8988T (cell line): Measurements from ENCODE around the gene ABTB1.
A peak's percentile ranks its signal among the peaks of the same experiment; 100 is the strongest.
"Not testable (repeated sequence)": the region's sequence is repeated elsewhere in the genome, so short reads cannot be mapped to it uniquely, and the experiment has no call there.

Experiments
- DNase-seq: peaks from one replicate; pipeline ENCODE4 v3.0.0; 2011

Gene ABTB1

DNA sequence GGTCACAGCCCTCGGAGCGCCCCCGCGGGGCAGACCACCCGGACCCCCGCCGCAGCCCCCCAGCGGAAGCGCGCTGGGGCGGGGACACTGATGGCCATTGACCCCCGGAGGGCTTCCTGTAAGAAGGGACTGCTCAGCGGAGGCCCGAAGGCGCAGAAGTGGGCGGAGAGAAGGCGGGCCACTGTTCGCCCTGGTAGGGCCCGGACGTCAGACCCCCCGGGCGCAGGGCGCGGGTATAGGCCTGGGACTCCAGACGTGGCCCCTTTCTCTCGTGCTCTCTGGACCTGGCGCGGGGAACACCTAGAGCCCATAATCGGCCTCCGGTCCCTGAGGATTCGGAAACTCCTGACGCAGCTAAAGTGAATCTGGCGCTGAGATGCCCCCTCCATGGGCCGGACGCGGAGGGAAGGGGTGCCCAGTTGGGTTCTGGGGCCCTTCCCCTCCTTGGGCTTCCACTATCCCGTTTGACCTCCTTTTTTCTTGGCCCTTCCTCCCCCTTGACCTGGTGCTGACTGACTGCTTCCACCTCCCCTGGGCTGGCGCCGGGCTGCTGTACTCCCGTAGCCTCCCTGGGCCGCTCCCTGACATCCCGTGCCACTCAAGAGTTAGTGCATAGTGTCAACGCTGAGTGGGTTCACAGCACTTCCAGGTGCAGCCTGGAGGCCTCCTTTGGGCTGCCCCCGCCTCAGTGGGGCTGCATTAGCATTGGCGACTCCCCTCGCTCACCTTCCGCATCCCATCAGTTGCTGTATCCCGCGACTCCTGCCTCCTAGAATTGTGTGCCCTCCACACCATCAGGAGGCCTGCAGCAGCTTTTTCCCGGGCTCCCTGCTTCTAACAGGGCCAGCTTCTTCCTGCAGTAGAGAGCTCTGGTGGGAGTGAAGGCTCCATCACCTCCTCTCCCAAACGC lies 694 bp downstream of the ABTB1 start:
- peak; percentile 78 for DNase-seq

DNA sequence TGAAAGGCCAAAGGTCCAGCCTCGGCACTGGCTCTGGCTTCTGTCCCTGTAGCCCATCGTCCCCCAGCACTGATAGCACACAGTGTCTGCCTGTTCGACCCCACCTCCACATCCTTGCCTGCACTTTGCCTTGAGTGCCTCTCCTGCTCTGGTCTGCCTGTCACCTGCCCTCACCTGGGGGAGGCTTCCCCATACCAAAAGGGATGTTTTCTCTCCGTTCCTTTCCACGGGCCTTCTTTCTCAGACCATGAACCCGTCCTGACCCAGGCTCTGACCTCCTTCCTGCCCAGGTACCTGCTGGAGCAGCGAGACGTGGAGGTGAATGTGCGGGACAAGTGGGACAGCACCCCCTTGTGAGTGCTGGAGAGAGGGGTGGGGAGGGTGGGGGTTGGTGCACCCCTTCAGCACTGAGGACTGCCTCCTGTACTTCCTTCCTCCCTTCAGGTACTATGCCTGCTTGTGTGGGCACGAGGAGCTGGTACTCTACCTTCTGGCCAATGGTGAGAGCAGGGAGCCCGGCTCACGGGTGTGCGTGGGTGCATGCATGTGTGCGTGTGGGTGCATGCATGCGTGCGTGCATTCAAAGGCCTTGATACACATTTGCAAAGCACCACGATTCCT lies 1.5 kb downstream of the ABTB1 start:
- no peak for DNase-seq

DNA sequence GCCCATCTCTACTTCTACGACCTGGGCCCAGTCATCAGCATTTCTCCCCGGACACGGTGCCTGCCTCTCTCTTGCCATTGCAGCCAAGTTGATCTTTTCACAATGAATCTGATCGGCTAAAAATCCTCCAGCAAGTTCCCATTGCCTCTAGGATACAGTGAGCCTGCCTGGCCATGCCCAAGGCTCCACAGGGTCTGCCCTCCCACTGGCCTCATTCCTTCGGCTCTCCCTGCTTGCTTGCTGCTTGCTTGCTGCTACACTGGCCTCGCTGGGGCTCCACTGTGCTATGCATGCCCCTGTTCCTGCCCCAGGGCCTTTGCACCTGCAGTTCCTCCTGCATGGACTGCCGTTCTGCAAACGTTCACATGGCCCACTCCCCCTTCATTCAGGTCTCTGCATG lies 2.0 kb downstream of the ABTB1 start:
- no peak for DNase-seq

DNA sequence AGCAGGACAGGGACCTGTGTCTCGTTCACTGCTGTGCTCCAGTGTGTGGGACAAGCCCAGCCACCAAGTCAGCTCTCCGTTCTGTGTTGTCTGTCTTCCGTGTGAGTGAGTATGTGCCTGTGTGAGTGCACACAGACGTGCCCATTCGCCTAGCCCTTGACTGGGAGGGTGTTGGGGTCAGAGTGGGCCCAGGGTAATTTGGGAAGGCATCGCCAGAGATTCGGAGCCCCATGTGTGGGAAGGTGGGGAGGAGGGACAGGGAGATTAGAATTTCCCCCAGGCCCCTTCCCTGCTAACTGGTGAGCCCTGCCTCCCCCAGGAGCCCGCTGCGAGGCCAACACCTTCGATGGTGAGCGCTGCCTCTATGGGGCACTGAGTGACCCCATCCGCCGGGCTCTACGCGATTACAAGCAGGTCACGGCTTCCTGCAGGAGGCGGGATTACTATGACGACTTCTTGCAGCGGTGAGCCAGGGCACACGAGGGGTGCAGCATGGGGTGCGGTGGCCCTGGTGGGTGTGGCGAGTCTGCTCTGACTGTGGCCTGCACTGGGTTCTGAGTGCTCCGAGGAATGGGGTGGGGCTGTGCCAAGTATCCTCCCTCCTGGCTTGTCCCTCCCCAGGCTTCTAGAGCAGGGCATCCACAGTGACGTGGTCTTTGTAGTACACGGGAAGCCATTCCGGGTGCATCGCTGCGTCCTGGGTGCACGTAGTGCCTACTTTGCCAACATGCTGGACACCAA lies 3.1 kb downstream of the ABTB1 start:
- DNase-seq: no peak

DNA sequence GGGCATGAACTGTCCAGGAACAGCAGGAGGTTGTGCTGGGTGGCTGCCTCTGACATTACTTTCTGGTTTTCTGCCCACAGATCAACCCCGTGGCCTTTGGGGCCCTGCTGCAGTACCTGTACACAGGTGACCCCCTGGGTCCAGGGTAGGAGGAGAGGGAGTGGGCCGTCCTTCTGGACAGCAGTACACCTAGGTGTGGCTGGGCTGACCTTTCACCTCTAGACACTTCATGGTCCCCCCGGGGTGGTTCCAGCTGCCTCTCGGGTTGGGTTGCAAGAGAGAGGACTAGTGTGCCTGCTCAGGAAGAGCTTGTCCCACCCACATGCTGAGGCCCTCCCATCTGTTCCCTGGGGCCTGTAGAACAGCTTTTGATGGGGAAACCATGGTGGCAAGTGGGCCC lies 3.7 kb downstream of the ABTB1 start:
- no peak for DNase-seq

DNA sequence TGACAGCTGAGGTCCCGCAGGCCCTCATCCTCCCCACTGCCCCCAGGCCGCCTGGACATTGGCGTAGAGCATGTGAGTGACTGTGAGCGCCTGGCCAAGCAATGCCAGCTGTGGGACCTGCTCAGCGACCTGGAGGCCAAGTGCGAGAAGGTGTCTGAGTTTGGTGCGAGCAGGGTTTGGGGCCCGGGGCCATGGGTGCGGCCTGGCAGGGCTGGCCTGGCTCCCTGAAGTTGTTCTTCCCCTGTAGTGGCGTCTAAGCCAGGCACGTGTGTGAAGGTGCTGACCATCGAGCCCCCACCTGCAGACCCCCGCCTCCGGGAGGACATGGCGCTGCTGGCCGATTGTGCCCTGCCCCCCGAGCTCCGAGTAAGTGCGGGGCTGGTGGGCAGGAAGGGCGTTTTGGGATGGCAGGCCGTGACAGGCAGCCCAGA lies 4.2 kb downstream of the ABTB1 start:
- no peak for DNase-seq

DNA sequence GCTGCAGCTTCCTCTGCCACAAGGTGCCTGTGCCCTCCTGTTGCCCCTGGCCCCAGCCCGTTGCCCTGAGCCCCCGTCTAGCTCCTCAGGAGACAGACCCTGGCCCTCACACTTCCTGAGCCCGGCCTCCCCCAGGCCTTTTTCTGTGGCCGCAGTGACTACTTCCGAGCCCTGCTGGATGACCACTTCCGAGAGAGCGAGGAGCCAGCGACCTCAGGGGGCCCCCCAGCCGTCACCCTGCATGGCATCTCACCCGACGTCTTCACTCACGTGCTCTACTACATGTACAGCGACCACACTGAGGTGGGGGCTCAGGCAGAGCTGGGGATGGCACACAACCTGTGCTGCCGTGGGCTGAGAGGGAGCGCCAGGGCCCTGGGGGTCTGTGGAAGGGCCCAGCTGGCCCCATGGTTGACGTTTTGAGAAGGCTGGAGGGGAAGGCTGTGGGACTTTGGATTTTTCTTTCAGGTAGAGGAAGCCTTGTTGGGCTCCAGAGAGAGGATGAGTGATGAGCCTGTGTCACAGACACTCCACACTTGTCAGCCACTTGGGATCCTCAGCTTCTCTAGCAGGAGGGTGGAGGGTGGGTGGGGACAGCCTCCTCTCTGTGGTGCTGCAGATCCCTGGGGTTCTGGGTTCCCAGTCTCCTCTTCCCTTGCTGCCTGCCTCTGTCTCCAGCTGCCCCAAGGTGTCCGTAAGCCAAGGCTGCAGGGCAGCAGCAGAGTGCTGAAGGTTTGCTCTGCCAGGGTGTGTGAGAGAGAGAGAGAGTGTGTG lies 5.0 kb downstream of the ABTB1 start:
- no peak for DNase-seq

DNA sequence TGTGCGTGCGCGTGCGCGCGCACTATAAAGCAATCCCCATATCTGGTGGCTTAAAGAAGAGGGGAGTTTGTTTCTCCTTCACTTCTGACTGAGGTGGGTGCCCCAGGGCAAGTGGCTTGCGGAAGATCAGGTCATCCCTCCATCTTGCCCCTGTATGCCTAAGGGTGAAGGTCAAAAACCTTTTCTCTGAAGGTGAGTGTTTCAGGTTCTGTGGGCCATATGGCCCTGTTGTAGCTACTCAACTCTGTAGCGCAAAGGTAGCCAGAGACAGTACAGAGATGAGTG lies 5.5 kb downstream of the ABTB1 start:
- DNase-seq: no peak

DNA sequence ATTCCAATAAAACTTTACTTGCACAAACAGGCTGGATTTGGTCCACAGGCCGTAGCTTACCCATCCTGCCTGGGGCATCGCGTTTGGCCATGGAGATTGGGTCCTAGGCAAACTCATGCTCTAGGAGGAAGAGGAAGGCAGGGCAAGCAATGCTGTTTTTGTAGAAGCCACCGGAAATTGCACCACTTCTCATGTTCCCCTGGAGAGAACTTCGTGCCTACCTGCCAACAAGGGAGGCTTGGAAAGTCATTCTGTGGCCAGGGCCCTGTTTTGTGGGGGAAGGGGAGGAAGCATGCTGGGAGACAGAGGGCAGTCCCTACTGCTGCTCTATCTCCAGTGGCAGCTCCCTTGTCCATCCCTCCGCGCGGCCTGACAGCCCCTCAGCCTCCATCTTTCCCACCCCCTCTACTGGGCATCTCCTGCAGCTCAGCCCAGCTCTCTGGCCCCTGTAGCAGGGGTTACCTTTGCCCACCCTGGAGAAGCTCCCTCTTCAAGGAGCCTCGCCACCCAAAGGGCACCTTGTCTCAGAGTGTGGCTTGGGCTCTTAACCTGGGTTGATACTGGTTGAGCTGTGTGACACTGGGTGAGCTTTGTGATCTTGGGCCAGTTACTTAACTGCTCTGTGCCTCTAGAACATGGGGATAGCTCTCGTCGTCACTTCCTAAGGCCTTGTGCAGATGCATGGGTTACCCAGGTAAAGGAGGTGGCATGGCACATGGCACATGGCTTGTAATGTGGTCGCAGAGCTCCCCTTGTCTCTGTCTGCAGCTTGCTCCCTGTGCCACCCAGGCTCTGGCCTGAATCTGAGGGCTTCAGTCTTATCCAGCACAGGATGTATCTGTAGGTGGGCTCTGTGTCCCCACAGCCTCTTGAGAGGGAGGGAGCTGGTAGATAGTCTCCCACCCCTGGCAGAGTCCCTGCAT lies 6.1 kb downstream of the ABTB1 start:
- DNase-seq: no peak

DNA sequence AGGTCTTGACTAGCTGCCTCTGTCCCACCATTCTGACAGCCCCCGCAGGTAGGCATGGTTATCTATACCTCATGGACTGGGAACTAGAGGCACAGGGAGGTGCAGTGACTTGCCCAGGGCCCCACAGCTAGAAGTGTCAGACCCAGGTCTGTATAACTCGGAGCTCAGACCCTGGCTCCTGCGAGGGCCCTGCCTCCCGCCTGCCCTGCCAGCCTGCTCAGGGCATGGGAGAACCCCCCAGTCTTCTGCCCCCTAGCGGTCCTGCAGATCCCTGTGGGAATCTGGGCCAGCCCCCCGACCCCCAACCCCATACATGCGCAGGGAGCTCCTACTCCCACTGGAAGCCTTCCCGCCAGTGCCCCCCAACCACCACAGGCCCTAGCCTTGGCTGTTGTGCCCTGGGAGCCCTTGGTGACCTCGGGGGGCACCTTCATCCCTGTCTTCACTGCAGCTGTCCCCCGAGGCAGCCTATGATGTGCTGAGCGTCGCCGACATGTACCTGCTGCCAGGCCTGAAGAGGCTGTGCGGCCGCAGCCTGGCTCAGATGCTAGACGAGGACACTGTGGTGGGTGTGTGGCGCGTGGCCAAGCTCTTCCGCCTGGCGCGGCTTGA lies 6.9 kb downstream of the ABTB1 start:
- no peak for DNase-seq

DNA sequence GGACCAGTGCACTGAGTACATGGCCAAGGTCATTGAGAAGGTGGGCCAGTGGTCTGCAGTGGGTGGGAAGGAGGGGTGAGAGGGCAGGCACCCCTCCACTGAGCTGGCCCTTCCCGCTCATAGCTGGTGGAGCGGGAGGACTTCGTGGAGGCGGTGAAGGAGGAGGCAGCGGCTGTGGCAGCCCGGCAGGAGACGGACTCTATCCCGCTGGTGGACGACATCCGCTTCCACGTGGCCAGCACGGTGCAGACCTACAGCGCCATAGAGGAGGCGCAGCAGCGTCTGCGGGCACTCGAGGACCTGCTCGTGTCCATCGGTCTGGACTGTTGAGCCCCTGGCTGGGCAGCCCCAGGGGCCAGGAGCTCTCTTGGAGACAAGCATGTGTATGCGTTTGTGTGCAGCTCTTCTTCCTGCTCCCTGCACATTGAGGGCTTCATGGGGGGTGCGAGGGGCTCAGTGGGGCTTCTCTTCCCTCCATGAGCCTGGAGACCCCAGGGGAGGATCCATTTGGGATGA lies 7.5 kb downstream of the ABTB1 start:
- no peak for DNase-seq

DNA sequence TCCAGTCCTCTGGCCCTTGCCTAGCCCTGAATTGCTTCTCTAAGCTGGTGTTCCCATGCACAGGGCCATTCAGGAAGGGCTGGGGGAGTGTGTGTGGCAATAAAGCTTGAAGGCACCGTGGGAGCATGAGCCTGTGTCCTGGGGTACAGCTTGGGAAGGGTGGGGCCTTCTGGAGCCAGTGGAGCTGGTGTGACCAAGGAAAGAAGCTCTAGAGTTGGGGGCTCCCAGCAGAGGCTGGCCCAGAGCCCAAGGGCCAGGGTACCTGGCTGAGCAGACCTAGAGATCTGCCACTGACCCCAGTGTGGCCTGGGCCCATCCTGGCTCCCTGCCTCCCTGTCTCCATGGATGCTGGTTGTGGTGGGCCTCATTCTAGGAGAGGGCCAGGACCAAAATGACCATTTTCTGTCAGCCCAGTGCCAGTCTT lies 8.1 kb downstream of the ABTB1 start:
- DNase-seq: no peak

DNA sequence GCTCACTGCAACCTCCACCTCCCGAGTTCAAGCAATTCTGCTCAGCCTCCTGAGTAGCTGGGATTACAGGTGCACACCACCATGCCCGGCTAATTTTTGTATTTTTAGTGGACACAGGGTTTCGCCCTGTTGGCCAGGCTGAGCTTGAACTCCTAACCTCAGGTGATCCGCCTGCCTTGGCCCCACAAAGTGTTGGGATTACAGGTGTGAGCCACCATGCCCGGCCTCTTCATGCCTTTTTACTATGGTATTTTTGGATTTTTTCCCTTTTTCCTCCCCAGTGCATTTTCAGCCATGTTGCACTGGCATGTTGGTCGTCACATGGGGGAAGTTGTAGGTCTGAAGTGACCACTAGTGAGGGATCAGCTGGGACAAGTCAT lies 9.4 kb downstream of the ABTB1 start:
- DNase-seq: not testable (repeated sequence)

DNA sequence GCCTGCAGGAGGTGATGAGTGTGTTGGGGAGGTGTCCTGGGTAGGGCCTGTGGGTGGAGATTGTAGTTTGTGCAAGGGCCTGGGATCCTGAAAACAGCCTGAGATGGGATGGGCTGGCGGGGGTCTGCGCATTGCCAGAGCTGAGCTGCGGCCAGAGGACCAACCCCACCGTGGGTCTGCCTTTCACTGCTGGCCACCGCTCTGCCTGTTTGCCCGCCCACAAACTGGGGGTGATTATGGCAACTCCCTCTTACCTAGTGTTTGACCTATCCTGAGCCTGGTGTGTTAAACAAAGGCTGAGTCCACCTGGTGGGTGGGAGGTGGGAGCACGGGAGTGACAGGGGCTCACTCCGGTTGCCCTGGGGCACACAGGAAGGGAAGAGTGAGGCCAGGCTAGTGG lies 9.8 kb downstream of the ABTB1 start:
- DNase-seq: no peak

DNA sequence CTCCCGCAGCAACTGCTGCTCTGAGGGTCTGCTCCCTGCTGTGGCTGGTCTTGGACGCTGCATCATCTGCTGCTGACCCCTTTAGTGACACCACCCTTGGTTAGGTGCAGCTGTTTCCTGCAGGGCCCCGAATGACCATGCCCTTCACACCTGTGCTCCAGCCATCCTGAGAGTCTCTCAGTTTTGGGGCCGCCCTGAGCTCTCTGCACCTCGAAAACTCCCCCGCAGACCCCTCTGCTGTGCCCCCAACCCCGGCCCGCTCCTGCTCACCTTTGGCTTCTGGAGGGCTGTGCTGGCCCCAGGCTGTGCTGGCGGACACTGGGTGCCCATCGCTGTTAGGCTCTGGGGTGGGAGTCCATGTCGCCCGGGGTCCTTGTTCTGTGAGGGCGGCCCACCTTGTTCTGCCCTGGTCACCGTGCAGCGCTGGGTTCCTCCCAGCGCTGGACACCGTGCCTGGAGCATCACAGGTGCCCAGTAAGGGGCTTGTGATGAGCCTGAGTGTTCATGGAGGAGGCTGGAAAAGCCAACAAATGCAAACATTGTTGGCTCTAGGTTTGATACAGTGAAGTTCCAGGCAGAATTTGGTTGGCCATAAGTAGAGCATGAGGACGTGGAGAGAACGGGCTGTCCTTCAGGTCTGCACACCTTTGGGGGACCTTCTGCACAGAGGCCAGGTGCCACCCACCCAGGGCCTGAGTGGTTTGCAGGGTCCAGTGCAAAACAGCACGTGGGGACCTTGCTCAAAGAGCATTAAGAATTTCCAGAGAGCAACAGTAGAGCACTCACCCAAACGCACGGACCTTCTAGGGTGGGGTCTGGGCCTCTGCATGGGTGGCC lies 12.3 kb downstream of the ABTB1 start:
- no peak for DNase-seq

DNA sequence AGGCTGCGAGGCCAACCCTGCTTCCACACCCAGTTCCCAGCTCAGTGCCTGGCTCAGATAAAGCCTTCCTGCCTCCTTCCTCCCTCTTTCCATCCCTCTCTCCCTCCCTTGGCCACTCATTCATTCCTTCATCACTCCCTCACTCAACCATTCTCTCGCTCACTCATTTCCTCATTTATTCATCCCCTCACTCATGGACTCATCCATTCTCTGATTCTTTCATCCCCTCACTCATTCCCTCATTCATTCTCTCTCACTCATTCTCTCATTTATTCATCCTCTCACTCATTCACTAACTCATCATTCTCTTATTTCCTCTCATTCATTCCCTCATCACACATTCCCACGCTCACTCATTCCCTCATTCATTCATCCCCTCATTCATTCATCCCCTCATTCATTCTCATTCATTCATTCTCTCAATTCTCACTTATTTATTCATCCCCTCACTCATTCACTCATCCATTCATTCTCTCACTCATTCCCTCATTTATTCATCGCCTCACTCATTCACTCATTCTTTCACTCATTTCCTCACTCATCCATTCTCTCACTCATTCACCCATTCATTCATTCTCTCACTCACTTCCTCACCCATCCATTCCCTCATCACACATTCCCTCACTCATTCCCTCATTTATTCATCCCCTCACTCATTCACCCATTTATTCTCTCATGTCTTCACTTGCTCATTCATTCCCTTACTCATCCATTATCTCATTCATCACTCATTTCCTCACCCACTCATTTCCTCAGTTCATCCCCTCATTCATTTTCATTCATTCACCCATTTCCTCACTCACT lies 13.2 kb downstream of the ABTB1 start:
- no peak for DNase-seq

DNA sequence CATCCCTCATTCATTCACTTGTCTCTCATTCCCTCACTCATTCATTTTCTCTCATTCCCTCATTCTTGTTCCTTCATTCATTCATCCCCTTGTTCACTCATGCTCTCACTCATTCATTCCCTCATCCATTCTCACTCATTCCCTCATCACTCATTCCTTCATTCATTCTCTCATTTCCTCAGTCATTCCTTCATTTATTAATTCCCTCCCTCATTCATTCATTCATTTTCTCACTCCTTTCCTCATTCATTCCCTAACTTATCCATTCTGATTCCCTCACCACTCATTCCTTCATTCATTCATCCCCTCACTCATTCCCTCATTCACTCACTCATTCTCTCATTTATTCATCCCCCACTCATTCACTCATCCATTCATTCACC lies 13.8 kb downstream of the ABTB1 start:
- DNase-seq: no peak

DNA sequence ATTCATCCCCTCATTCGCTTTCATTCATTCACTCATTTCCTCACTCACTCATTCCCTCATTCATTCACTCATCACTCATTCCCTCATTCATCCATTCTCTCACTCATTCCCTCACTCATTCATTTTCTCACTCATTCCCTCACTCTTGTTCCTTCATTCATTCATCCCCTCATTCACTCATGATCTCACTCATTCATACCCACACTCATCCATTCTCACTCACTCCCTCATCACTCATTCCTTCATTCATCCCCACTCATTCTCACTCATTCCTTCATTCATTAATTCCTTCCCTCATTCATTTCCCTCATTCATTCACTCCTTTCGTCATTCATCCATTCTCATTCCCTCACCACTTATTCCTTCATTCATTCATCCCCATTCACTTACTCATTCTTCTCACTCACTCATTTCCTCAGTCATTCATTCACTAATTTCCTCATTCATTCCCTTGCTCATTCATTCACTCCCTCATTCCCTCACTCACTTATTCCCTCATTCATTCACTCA lies 14.5 kb downstream of the ABTB1 start:
- no peak for DNase-seq

DNA sequence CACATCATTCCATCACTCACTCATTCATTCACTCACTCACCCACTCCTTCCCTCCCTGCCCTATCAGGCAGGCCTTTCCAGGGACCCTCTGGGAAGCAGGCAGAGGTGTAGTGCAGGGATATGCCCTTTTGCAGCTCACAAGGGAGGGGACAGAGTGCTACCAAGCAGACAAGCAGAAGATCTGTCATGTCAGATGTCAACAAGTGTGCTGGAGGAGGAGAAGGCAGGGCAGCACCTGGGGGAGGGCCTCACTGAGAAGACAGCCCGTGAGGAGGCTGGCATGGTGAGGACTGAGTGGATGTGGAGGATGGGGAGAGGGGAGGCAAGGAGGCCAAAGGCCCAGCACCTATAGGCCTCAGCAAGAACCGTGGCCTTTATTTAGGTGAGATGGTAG lies 15.3 kb downstream of the ABTB1 start:
- DNase-seq: no peak
